ENCODE measurements around the gene NOS1AP. TPM values are rescaled to one million over a fixed set of nuclear protein-coding genes. Genes with fewer than 3 reads are reported as not detected.
A peak's percentile ranks its signal among the peaks of the same experiment; 100 is the strongest.
"Not testable (repeated sequence)": the region's sequence is repeated elsewhere in the genome, so short reads cannot be mapped to it uniquely, and the experiment has no call there.

The NOS1AP gene
- total RNA-seq, 1 donor from 2014 or later, result 4.9 TPM

DNA sequence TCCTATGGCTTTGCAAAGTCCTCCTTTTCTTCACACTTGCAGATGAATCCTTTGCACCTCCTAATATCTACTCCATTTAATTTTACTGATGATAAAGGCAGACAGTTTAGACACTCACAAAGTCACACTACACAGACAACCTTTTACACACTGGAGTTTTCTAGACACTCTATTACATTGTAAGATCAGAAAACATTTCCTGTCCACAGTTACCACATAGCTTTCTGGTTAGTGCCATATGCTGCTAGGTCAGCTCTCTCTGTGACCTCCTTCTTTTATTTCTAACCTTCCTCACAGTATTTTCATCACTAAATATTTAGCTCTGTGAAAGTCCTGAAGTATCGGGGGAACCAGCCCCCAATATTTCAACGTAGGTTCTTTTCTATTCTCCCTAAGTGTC, 337.3 kb downstream of the NOS1AP start:
- H3K4me1 ChIP-seq, result no peaks in the 10 kb centered on the region

DNA sequence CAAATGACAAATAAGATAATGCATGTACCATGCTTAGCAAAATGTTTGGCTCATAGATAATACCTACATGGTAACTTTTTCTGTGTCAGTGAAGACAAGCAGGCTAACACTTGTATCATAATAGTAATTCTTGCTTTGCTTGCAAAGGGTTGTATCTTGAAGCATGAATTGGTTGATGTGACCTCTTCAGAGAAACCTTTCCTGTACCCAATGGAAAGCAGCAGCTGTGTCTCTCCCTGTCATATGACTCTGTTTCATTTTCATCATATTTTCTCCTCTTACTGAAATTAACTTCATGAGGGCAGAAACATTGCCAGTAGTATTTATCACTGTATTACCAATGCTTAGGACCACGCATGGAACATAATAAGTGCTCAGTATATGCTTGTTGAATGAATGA, 338.0 kb downstream of the NOS1AP start:
- Histone ChIP-seq H3K9me3 (no peaks in the 10 kb centered on the region), H3K27me3 (no peaks in the 10 kb centered on the region), H3K36me3 (no peaks in the 10 kb centered on the region), H3K27ac (no peak overlapping the region), H3K4me1 (no peaks in the 10 kb centered on the region), H3K4me3 (no peak overlapping the region)
- DNase-seq (no peak), ATAC-seq (no peak)
- intact Hi-C loops (cut with DNase I), result no loop called here
- TF ChIP-seq, protein P1, sequence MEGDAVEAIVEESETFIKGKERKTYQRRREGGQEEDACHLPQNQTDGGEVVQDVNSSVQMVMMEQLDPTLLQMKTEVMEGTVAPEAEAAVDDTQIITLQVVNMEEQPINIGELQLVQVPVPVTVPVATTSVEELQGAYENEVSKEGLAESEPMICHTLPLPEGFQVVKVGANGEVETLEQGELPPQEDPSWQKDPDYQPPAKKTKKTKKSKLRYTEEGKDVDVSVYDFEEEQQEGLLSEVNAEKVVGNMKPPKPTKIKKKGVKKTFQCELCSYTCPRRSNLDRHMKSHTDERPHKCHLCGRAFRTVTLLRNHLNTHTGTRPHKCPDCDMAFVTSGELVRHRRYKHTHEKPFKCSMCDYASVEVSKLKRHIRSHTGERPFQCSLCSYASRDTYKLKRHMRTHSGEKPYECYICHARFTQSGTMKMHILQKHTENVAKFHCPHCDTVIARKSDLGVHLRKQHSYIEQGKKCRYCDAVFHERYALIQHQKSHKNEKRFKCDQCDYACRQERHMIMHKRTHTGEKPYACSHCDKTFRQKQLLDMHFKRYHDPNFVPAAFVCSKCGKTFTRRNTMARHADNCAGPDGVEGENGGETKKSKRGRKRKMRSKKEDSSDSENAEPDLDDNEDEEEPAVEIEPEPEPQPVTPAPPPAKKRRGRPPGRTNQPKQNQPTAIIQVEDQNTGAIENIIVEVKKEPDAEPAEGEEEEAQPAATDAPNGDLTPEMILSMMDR (IDR thresholded peaks at IDR 0.05), result no peak

More for the DNA sequence above, 337.3 kb downstream of the NOS1AP start:
- ATAC-seq (no peak), DNase-seq (no peak)
- TF ChIP-seq, protein P1 (IDR thresholded peaks at IDR 0.05), result no peak
- Histone ChIP-seq H3K4me3 (no peak overlapping the region), H3K36me3 (no peaks in the 10 kb centered on the region), H3K27me3 (no peaks in the 10 kb centered on the region), H3K27ac (no peak overlapping the region), H3K9me3 (no peaks in the 10 kb centered on the region)
- intact Hi-C loops (cut with DNase I), result no loop called here

DNA sequence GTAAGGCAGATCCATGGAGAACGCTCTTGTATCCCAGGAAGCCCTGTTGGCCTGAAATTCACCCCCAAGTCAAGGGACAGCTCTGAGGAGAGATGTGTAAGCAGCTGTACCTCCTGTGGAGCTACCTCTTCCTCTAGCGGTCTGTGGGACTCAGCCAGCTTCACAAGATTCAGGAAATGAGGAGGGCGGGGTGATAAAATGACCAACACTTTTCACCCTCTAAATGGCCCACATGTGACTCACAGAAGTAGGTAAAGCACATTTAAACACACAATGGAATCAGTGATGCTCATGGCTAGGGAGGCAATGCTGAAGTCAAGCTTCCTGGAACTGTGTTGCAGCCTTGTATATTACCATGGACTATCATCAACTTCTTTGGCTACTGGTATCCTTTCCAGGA, 342.5 kb downstream of the NOS1AP start, which contains the start of gene SH2D1B:
Gene SH2D1B (minus strand): TSS at position 135 of the 400 bp plus-strand sequence. CDS start 120 bp downstream, at position 15.
- DNase-seq, result no peak
- H3K4me1 ChIP-seq, result no peaks in the 10 kb centered on the region
- H3K4me3 ChIP-seq, result no peak within 1 kb of the TSS
- peak; percentile 34 for ATAC-seq
- H3K27me3 ChIP-seq, result no peaks in the 10 kb centered on the region
- no peak within 1 kb of the TSS for H3K27ac ChIP-seq
- no peaks in the 10 kb centered on the region for H3K9me3 ChIP-seq
- intact Hi-C loops (cut with DNase I), result no loop called here
- H3K36me3 ChIP-seq, result no peaks in the 10 kb centered on the region
- TF ChIP-seq, protein P1 (IDR thresholded peaks at IDR 0.05), result no peak

DNA sequence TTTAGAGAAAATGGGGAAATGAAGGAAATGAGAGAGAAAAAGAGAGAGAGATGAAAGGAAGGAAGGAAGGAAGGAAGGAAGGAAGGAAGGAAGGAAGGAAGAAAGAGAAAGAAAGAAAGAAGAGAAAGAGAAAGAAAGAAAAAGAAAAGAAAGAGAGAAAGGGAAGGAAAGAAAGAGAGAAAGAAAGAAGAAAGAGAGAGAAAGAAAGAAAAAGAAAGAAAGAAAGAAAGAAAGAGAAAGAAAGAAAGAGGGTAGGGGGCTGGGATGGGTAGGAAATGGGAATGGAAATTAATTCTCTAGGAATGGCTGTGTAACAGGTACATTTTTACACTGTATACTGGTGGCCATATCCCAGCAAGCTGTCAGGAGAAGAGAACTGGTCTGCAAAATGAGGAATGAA, 346.7 kb downstream of the NOS1AP start:
- Histone ChIP-seq H3K4me3 (no peak overlapping the region), H3K27me3 (no peaks in the 10 kb centered on the region), H3K27ac (no peak overlapping the region), H3K9me3 (no peaks in the 10 kb centered on the region), H3K4me1 (no peaks in the 10 kb centered on the region), H3K36me3 (no peaks in the 10 kb centered on the region)
- ATAC-seq (no peak), DNase-seq (no peak)
- intact Hi-C loops (cut with DNase I), result no loop called here
- TF ChIP-seq, protein P1 (IDR thresholded peaks at IDR 0.05), result no peak

DNA sequence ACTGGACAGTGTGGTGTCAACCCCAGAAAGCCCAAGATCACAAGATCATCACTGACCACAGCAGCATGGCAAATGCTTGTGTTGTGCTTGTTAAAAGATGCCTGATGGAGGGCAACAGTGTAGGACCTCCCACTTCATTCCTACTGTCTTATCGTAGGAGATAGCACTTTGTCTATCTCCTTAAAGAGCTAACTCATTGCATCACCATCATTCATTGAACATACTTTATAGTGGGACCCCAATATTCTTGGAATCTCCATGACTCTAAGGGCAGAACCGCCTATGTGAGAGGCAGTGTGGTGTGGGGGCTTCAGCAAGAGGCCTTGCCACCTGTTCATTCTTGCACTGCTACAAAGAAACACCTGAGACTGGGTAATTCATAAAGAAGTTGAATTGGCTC, 347.4 kb downstream of the NOS1AP start:
- no peak overlapping the region for H3K4me3 ChIP-seq
- no peaks in the 10 kb centered on the region for H3K9me3 ChIP-seq
- H3K27ac ChIP-seq, result no peak overlapping the region
- H3K36me3 ChIP-seq, result no peaks in the 10 kb centered on the region
- H3K27me3 ChIP-seq, result no peaks in the 10 kb centered on the region
- H3K4me1 ChIP-seq, result no peaks in the 10 kb centered on the region
- TF ChIP-seq, protein P1 (IDR thresholded peaks at IDR 0.05), result no peak
- DNase-seq, result no peak
- intact Hi-C loops (cut with DNase I), result no loop called here
- ATAC-seq, result no peak

DNA sequence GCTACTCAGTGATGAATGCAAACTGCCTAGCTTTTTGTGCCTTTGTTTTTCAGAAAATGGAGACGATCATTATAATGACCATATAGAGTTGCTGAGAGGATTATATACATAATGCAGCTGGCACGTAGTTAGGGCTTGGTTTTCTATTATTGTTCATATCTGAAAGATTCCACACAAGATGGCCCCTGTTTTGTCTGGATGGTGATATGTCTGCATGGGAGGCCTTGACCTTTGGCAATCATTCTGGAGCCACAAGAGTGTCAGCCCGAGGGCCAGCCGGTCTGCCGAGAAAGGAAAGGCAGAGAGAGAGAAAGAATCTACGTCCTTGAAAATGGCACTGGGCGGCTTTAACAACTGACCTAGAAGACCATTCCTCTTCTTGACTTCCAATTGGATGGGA, 348.2 kb downstream of the NOS1AP start:
- TF ChIP-seq, protein P1 (IDR thresholded peaks at IDR 0.05), result no peak
- no peaks in the 10 kb centered on the region for H3K36me3 ChIP-seq
- no peak overlapping the region for H3K4me3 ChIP-seq
- H3K27ac ChIP-seq, result no peak overlapping the region
- no peaks in the 10 kb centered on the region for H3K9me3 ChIP-seq
- intact Hi-C loops (cut with DNase I), result no loop called here
- H3K4me1 ChIP-seq, result no peaks in the 10 kb centered on the region
- no peak for ATAC-seq
- no peak for DNase-seq
- no peaks in the 10 kb centered on the region for H3K27me3 ChIP-seq

DNA sequence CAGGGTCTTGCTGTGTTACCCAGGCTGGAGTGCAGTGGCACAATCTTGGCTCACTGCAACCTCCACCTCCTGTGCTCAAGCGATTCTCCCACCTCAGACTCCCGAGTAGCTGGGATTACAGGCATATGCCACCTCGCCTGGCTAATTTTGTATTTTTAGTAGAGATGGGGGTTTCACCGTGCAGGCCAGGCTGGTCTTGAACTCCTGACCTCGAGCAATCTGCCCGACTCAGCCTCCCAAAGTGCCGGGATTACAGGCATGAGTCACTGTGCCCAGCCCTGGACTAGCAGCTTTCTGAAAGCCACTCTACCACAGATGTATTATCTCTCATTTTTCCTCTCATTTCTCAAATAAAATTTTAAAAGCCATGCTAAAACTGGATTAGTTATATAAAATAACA, 349.1 kb downstream of the NOS1AP start:
- H3K36me3 ChIP-seq; H3K27me3 ChIP-seq; intact Hi-C loops (cut with DNase I); H3K9me3 ChIP-seq; H3K27ac ChIP-seq; H3K4me1 ChIP-seq; ATAC-seq; H3K4me3 ChIP-seq; DNase-seq: not testable (repeated sequence)

DNA sequence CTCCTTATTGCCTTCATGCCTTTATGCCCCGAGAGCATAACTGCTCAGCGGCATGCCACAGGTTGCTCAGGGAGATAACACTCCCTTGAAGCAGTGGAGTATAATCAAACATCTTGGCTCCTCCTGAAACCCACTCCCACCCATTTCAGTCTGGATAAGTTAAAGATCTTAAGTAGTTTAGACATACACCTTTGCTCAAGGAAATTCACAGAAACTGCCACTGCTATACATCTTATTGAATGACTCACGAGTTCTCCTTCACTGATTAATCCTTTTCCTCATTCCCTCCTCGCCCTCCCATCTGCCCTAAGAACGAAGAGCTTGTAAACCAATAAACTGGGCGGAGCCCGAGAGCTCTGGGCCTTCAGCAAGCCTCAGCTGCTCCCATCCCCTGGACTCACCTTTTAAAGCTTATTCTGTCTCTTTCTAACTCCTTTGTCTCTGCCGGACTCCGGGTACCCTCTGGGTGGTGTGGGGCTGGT, 350.0 kb downstream of the NOS1AP start:
- H3K36me3 ChIP-seq; intact Hi-C loops (cut with DNase I); H3K27ac ChIP-seq; H3K4me1 ChIP-seq; H3K9me3 ChIP-seq; DNase-seq; H3K27me3 ChIP-seq; H3K4me3 ChIP-seq; ATAC-seq: not testable (repeated sequence)

Data from upper lobe of right lung (tissue), 1 donor.